ENCODE measurements around the gene SLC13A3.
A peak's percentile ranks its signal among the peaks of the same experiment; 100 is the strongest.

Gene SLC13A3, protein sequence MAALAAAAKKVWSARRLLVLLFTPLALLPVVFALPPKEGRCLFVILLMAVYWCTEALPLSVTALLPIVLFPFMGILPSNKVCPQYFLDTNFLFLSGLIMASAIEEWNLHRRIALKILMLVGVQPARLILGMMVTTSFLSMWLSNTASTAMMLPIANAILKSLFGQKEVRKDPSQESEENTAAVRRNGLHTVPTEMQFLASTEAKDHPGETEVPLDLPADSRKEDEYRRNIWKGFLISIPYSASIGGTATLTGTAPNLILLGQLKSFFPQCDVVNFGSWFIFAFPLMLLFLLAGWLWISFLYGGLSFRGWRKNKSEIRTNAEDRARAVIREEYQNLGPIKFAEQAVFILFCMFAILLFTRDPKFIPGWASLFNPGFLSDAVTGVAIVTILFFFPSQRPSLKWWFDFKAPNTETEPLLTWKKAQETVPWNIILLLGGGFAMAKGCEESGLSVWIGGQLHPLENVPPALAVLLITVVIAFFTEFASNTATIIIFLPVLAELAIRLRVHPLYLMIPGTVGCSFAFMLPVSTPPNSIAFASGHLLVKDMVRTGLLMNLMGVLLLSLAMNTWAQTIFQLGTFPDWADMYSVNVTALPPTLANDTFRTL

GRCh38 chr20:46651091-46651962, at the start of gene SLC13A3:
Gene SLC13A3 (minus strand): TSS chr20:46651459. CDS start chr20:46651421, 38 bp downstream.
- no peak for DNase-seq

DNA sequence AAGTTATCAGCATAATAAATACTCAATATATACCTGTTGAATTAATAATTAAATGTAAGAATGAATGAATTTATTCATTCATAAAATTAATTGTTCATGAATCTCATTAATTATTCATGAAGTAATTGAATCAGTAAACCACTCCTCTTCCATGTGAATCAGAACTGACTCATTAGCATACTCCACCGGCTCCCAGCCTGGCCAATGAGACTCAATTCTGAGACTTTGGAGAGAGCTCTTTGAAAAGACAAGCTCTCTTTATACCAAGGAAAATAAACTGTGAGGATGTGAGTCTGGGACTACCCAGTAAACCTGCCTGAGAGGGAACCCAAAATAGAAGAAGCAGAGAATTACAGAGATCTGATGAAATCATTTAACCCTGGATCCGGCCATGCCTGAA, 49.8 kb upstream of the SLC13A3 start:
- no peak for DNase-seq

DNA sequence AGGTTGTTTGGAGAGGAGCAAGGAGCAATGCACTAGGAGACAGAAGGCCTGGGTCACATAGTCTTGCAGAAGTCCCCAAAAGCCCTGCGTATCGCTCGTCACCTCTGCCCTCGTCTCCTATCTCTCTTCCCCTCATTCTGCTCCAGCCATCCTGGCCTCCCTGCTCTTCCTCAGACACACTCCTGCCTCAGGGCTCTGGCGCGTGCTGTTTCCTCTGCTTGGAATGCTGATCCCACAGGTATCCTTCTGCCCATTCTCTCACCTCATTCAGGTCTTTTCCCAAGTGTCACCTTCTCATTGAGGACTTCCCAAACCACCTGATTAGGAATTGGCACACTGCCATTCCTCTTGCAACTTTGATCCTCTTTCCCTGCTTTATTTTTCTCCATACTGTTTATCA, 49.2 kb upstream of the SLC13A3 start:
- no peak for DNase-seq

GRCh38 chr20:46699651-46700359, 48.5 kb upstream of the SLC13A3 start:
- no peak for DNase-seq

GRCh38 chr20:46698788-46699187, 47.5 kb upstream of the SLC13A3 start:
- DNase-seq, result no peak

- DNase-seq, result no peak
Measured at GRCh38 chr20:46696791-46697279, 45.6 kb upstream of the SLC13A3 start.

DNA sequence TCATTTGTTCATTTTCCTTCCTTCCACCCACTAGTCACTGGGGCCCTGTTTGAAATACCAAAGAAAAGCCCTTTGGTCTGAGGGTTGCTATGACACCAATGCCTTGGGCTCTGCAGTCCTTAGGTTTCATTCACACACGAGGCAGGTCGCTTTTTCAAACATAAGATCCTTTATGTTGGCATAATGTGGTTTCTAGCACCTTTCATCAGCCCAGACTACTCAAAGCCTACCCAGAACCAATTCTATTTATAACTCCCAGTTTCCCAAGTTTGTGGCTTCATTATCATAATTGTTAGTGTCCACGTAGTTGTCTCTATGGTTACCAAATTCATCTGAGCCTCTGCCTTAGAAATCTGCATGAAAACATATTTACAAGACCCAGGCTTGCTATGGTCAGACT, 44.6 kb upstream of the SLC13A3 start:
- peak in 1 of 2 experiments; percentile 45 for DNase-seq

GRCh38 chr20:46694484-46694883, 43.2 kb upstream of the SLC13A3 start:
- no peak for DNase-seq

GRCh38 chr20:46691196-46691595, 39.9 kb upstream of the SLC13A3 start:
- no peak for DNase-seq

DNA sequence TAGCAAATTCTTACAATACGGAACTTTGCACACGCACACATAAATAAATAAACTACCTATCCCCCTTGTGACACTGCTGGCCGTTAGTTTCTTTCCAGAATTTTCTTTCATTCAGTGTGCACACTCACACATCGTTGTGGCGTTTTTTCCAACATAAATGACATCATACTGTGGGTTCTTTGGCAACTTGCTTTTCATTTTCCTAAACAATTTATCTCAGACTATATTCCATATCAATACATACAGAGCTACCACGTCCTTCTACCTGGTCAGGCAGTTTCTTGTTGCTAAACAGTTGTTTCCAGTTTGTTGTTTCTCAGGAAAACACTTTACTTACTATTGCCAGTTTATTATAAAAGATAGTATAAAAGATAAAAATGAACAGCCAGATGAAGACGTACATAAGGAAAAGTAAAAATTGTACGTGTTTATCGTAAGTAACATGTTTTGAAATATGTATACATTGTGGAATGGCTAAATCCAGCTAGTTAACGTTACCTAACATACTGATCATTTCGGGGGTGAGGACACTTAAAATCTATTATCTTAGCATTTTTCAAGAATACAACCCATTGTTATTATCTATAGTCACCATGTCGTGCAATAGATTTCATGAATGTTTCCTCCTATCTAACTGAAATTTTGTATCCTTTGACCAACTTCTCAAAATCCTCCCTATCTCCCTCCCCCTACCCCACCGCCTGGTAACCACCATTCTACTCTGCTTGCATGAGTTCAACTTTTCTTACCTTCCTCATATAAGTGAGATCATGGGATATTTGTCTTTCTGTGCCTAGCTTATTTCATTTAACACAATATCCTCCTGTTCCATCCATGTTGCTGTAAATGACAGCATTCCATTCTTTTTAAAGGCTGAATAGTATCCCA, 39.2 kb upstream of the SLC13A3 start:
- DNase-seq, result no peak

DNA sequence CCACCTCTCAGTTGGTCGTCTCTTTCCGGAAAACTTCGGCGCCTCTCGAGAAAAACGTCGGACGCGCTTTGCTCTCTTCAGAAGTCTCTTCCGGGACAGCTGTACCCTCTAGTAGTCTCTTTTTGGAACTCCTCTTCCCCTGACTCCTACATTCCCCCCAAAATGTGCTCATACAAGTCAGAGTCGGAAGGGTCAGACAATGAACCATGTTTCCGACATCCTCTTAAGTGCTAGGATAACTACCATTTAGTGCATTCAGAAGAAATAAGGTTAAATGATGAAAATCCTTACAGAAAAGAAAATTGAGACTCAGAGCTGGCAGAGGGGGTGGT, 38.5 kb upstream of the SLC13A3 start:
- DNase-seq, result no peak

- DNase-seq, result peak; percentile 85 to 91
Measured at GRCh38 chr20:46689082-46689753, 38.0 kb upstream of the SLC13A3 start, which contains the start of gene TP53RK. Gene TP53RK (minus strand): TSS chr20:46689444. CDS start chr20:46689414, 30 bp downstream.

- no peak for DNase-seq
Measured at GRCh38 chr20:46688151-46689081, 37.2 kb upstream of the SLC13A3 start.

- no peak for DNase-seq
Measured at GRCh38 chr20:46683939-46684750, 32.9 kb upstream of the SLC13A3 start.

GRCh38 chr20:46683668-46683938, 32.3 kb upstream of the SLC13A3 start:
- DNase-seq, result no peak

DNA sequence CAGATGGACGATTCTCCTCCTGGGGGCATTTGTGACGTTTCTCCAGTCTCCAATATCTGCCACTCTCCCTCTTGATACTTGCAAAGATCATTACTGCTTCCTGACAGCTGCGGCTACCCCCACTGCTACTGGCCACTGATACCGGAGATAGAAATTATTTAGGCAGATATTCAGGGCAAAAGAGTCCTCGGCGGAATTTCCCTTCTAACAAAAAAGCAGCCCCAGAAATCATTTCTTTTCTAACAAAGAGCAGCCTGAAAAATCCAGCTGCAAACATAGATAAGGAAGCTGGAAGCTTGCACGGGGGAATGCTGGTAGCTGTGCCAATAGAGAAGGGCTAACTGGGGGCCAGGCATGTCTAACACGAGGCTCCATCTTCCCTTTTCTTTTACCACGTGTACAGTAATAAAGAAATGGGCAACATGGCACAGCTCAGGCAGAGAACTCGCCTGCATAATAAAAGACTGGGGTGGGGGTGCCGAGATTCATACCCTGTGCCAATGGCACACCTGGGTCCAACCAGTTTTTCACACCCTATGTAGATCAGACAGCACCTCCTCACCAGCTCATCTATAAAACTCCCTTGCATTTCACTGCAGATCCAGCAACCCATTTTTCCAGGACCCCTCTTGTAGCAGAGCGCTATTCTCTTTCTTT, 31.9 kb upstream of the SLC13A3 start:
- no peak for DNase-seq

DNA sequence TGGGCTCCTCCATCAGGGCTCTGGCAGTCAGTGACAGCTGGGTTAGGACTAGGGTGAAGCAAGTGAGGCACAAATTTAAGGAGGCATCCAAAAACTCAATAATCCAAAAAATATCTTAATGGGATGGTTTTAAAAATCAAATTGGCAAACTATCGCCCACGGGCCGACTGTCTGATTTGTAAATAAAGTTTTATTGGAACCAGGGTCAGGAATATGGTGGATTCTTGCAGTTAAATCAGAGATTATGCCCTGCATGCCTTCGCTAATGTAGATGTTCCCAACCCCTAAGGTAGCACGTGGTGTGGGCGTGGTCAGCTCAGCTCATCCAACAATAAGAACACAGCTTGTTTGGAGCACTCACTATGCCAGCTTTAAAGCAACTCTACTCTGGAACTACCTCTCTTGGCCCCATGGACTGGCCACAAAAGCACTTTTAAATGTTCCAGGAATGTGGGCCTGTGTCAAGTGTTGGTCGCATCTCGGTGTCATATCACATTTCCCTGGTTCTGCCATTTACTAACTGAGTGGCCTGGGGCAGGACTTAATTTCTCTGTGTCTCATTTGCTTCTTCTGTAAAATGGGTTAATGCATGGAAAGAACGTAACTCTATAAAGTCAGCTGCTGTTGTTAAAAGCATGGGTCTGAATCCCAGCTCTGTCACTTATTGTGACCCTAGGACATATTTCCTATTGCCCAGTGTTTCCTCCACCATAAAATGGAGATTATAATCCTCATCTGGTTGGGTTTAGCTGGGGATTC, 31.0 kb upstream of the SLC13A3 start:
- no peak for DNase-seq
